Ovary (tissue), 9 donors: ENCODE measurements around the gene CTAGE1. TPM values are rescaled to one million over a fixed set of nuclear protein-coding genes. Genes with fewer than 3 reads are reported as not detected.

Source experiments
- DNase-seq, 5 donors: peaks; one replicate each; pipeline ENCODE4 v3.0.0-alpha.2; 2019 to 2020
- H3K27ac ChIP-seq, 2 donors: fragments of 200-600 bp; one replicate each; pipeline versions ENCODE4 v1.5.1 to v1.8.0; 2019 to 2022
- H3K27me3 ChIP-seq: fragments of 200-600 bp; one replicate; pipeline ENCODE4 v1.8.0; 2022
- H3K36me3 ChIP-seq: fragments of 200-600 bp; sonication (generic); one replicate; pipeline ENCODE4 v1.5.1; 2019
- H3K4me1 ChIP-seq: one replicate; pipeline ENCODE4 v1.8.1; 2013; ENCODE audit warnings: mild to moderate bottlenecking, moderate library complexity; ENCODE audit not compliant: insufficient read depth
- H3K4me3 ChIP-seq: fragments of 200-600 bp; sonication (generic); one replicate; pipeline ENCODE4 v1.5.1; 2017
- H3K9me3 ChIP-seq, 2 donors: fragments of 200-600 bp in 1 of 2; sonication (generic) in 1 of 2; one replicate each; pipeline versions ENCODE4 v1.5.1 to v1.8.1; 2013 to 2019; ENCODE audit warnings: mild to moderate bottlenecking in 1 of 2, moderate library complexity in 1 of 2
- CTCF ChIP-seq, 3 donors: fragments of 450-650 bp in 2 of 3; fragments of 200-600 bp in 1 of 3; IDR thresholded peaks; one replicate each; pipeline versions ENCODE4 v1.5.1 to v1.8.0; 2016 to 2022; ENCODE audit warnings: antibody characterized with exemption in 3 of 3, mild to moderate bottlenecking in 1 of 3
- EP300 ChIP-seq: sonication (generic); formaldehyde crosslinking; IDR thresholded peaks from one replicate; pipeline ENCODE4 v1.6.1; 2017; ENCODE audit warnings: antibody characterized with exemption
- POLR2A ChIP-seq: fragments of 450-650 bp; IDR thresholded peaks from one replicate; pipeline ENCODE4 v1.6.1; 2017; ENCODE audit warnings: antibody characterized with exemption, mild to moderate bottlenecking, moderate library complexity
- WGBS, 3 donors: extraction: QIAGEN DNeasy Blood & Tissue Kit in 1 of 3; methylation state at CpG; one replicate each; pipeline versions ENCODE4 v1.1.5 to v1.1.7; 2013 to 2017; 5-methylcytosine and 5-hydroxymethylcytosine counted together
- intact Hi-C, 4 donors: fragments of 100-400 bp; cut with DNase I; formaldehyde crosslinking; loops; one replicate each; pipeline versions ENCODE4 v1.11.0 to v1.15.1; 2022 to 2023
- polyA plus RNA-seq, 2 donors: library from polyadenylated mRNA; stranded (reverse); fragments of 200-250 nt in 1 of 2; fragments of 350-450 nt in 1 of 2; fragmentation: Illumina TruSeq in 1 of 2; extraction: RNeasy Lipid Tissue Mini Kit (QIAGEN cat#74804) in 1 of 2; gene quantifications; one replicate each; pipeline ENCODE4 v1.2.3, GENCODE V29; 2013 to 2014
- total RNA-seq, 7 donors: library from RNA; depleted of rRNA in 2 of 7; stranded (reverse); fragments of >200 nt in 2 of 7; fragmentation: NEBNext Ultra II Directional in 3 of 7; extraction: Animal tissue kit (Norgen Biotek cat#: 25700) in 3 of 7; gene quantifications; one replicate each; pipeline versions ENCODE4 v1.1.0 to v1.2.4, GENCODE V29; 2016 to 2023
- donor health status: DM: no; HTN: no; CAD: no; lungs with moderate emphysema.
- donor health status: DM: no; HTN: no; CAD: no.
- donor health status: Bipolar disorder and iron deficiency.
- donor health status: DM: yes; HTN: yes; CAD: no.
- donor health status: DM: no; HTN: no; CAD: no.
- donor health status: DM: yes; HTN: yes; CAD: no.

Gene CTAGE1
- total and polyA plus RNA-seq, 9 donors, result not detected

GRCh38 chr18:22385718-22386117 lies 32.0 kb downstream of the CTAGE1 start:
- H3K27ac ChIP-seq, result no peak overlapping the region
- no peaks in the 10 kb centered on the region for H3K27me3 ChIP-seq
- intact Hi-C loops, result no loop called here
- TF ChIP-seq EP300 (no peak), POLR2A (no peak), CTCF (IDR thresholded peaks at IDR 0.05) (no peak)
- H3K36me3 ChIP-seq, result no peaks in the 10 kb centered on the region
- H3K9me3 ChIP-seq, result no peaks in the 10 kb centered on the region
- no peak overlapping the region for H3K4me3 ChIP-seq
- H3K4me1 ChIP-seq, result no peaks in the 10 kb centered on the region
- no peak for DNase-seq
- 25 to 34% (median 31%) methylated on average over 4 of the region's 4 CpGs for WGBS, 3 donors

GRCh38 chr18:22378672-22379282 lies 38.9 kb downstream of the CTAGE1 start:
- intact Hi-C loops, result no loop called here

GRCh38 chr18:22377769-22378168 lies 39.9 kb downstream of the CTAGE1 start:
- TF ChIP-seq CTCF (IDR thresholded peaks at IDR 0.05) (no peak), POLR2A (no peak), EP300 (no peak)
- Histone ChIP-seq H3K4me3 (no peak overlapping the region), H3K27ac (no peak overlapping the region), H3K4me1 (no peaks in the 10 kb centered on the region), H3K27me3 (no peaks in the 10 kb centered on the region), H3K36me3 (no peaks in the 10 kb centered on the region), H3K9me3 (no peaks in the 10 kb centered on the region)
- no peak for DNase-seq
- intact Hi-C loops, result no loop called here
- WGBS, 3 donors, result 95 to 100% (median 98%) methylated on average over 1 of the region's 1 CpG

More at GRCh38 chr18:22378672-22379282, 38.9 kb downstream of the CTAGE1 start:
- DNase-seq, result no peak
- Histone ChIP-seq H3K36me3 (no peaks in the 10 kb centered on the region), H3K9me3 (no peaks in the 10 kb centered on the region), H3K4me3 (no peak overlapping the region), H3K27ac (no peak overlapping the region), H3K27me3 (no peaks in the 10 kb centered on the region), H3K4me1 (no peaks in the 10 kb centered on the region)
- TF ChIP-seq POLR2A, result no peak
- TF ChIP-seq CTCF (IDR thresholded peaks at IDR 0.05), result peak in 1 of 3 donors; percentile 17
- no peak for TF ChIP-seq EP300
- WGBS, 3 donors, result 70 to 75% (median 74%) methylated on average over 2 of the region's 2 CpGs

- intact Hi-C loops, result no loop called here
- 95 to 99% (median 98%) methylated on average over 4 of the region's 4 CpGs for WGBS, 3 donors
- Histone ChIP-seq H3K4me1 (no peaks in the 10 kb centered on the region), H3K9me3 (no peaks in the 10 kb centered on the region), H3K27ac (no peak overlapping the region), H3K36me3 (no peaks in the 10 kb centered on the region), H3K27me3 (no peaks in the 10 kb centered on the region), H3K4me3 (no peak overlapping the region)
- TF ChIP-seq EP300 (no peak), CTCF (IDR thresholded peaks at IDR 0.05) (no peak), POLR2A (no peak)
- DNase-seq, result no peak
Measured at GRCh38 chr18:22370414-22370813, 47.3 kb downstream of the CTAGE1 start.
